GM12878 (cell line): ENCODE measurements around the gene PSMC6. TPM values are rescaled to one million over a fixed set of nuclear protein-coding genes. Genes with fewer than 3 reads are reported as not detected.

Experiments
- BMI1 ChIP-seq: fragments of 450-650 bp; IDR thresholded peaks from 2 replicates; pipeline ENCODE4 v1.6.1; 2016; ENCODE audit warnings: mild to moderate bottlenecking, moderate library complexity, borderline replicate concordance
- CBX3 ChIP-seq: fragments of 200-600 bp; sonication (generic); IDR thresholded peaks from 2 replicates; pipeline ENCODE4 v1.6.1; 2016; ENCODE audit warnings: low read depth, borderline replicate concordance
- CREB1 ChIP-seq: IDR thresholded peaks from 2 replicates; pipeline ENCODE4 v1.6.1; 2012; ENCODE audit warnings: low read depth, mild to moderate bottlenecking, inconsistent platforms
- CREM ChIP-seq: IDR thresholded peaks from 2 replicates; pipeline ENCODE4 v1.6.1; 2014; ENCODE audit warnings: antibody characterized with exemption, low read depth
- E2F4 ChIP-seq: IDR thresholded peaks from 2 replicates; pipeline ENCODE4 v1.6.1; 2012; ENCODE audit warnings: low read depth, low read length, improper control_type of control experiment
- EED ChIP-seq: sonication (generic); IDR thresholded peaks from 2 replicates; pipeline ENCODE4 v1.6.1; 2016; ENCODE audit warnings: antibody characterized with exemption, low read depth
- ETV6 ChIP-seq, 2 experiments: fragments of 450-650 bp in 1 of 2; IDR thresholded peaks in 1 of 2; conservative IDR thresholded peaks in 1 of 2; 2 replicates each; pipeline ENCODE4 v1.6.1; 2014; ENCODE audit warnings: antibody characterized with exemption in 1 of 2, borderline replicate concordance in 1 of 2, low read depth in 1 of 2, mild to moderate bottlenecking in 1 of 2, moderate library complexity in 1 of 2
- GABPA ChIP-seq: IDR thresholded peaks from 2 replicates; pipeline ENCODE4 v1.6.1; 2014; ENCODE audit warnings: antibody characterized with exemption, low read depth, mild to moderate bottlenecking, inconsistent platforms
- HDAC6 ChIP-seq: fragments of 200-600 bp; sonication (generic); IDR thresholded peaks from one replicate; pipeline ENCODE4 v1.8.0; 2017; ENCODE audit warnings: antibody characterized with exemption; ENCODE audit not compliant: unreplicated experiment
- KDM1A ChIP-seq: fragments of 200-600 bp; sonication (generic); IDR thresholded peaks from 2 replicates; pipeline ENCODE4 v1.6.1; 2016; ENCODE audit warnings: borderline replicate concordance
- NBN ChIP-seq: fragments of 450-650 bp; IDR thresholded peaks from 2 replicates; pipeline ENCODE4 v1.6.1; 2016
- NFIC ChIP-seq: IDR thresholded peaks from 2 replicates; pipeline ENCODE4 v1.6.1; 2012; ENCODE audit warnings: low read depth, mild to moderate bottlenecking, inconsistent platforms, low read length, moderate library complexity
- NFYA ChIP-seq: IDR thresholded peaks from 2 replicates; pipeline ENCODE4 v1.6.1; 2011; ENCODE audit warnings: low read depth, mild to moderate bottlenecking, low read length, improper control_type of control experiment, borderline replicate concordance
- NR2F1 ChIP-seq: fragments of 450-650 bp; conservative IDR thresholded peaks from 2 replicates; pipeline ENCODE4 v1.6.1; 2017; ENCODE audit warnings: mild to moderate bottlenecking
- PML ChIP-seq: IDR thresholded peaks from 2 replicates; pipeline ENCODE4 v1.6.1; 2012; ENCODE audit warnings: low read length, inconsistent platforms
- POLR2A ChIP-seq: IDR thresholded peaks from 2 replicates; pipeline ENCODE4 v1.6.1; 2011; ENCODE audit warnings: low read depth, mild to moderate bottlenecking, low read length
- RB1 ChIP-seq: fragments of 450-650 bp; formaldehyde crosslinking; IDR thresholded peaks from 2 replicates; pipeline ENCODE4 v1.6.1; 2017; ENCODE audit warnings: mild to moderate bottlenecking, borderline replicate concordance
- RCOR1 ChIP-seq: conservative IDR thresholded peaks from 2 replicates; pipeline ENCODE4 v1.6.1; 2012; ENCODE audit warnings: low read depth, low read length, improper control_type of control experiment
- RFX5 ChIP-seq: IDR thresholded peaks from 2 replicates; pipeline ENCODE4 v1.6.1; 2011; ENCODE audit warnings: low read depth, low read length, improper control_type of control experiment
- SMAD1 ChIP-seq: fragments of 450-650 bp; IDR thresholded peaks from 2 replicates; pipeline ENCODE4 v1.6.1; 2018; ENCODE audit warnings: mild to moderate bottlenecking, low read depth; ENCODE audit not compliant: partially characterized antibody
- SREBF1 ChIP-seq: IDR thresholded peaks from 2 replicates; pipeline ENCODE4 v1.6.1; 2012; ENCODE audit warnings: mild to moderate bottlenecking, low read length
- STAT1 ChIP-seq: fragments of 450-650 bp; conservative IDR thresholded peaks from 2 replicates; pipeline ENCODE4 v1.6.1; 2014; ENCODE audit warnings: antibody characterized with exemption, mild to moderate bottlenecking
- SUPT20H ChIP-seq: IDR thresholded peaks from 2 replicates; pipeline ENCODE4 v1.6.1; 2011; ENCODE audit warnings: low read depth, mild to moderate bottlenecking, low read length, moderate library complexity, borderline replicate concordance; ENCODE audit not compliant: control insufficient read depth
- TAF1 ChIP-seq: IDR thresholded peaks from 2 replicates; pipeline ENCODE4 v1.6.1; 2011; ENCODE audit warnings: mild to moderate bottlenecking, low read depth, low read length, borderline replicate concordance
- polyA plus RNA-seq, 11 experiments: library from polyadenylated mRNA; depleted of rRNA in 4 of 11; unstranded in 6 of 11; stranded (reverse) in 5 of 11; fragments of >200 nt; fragmentation: Nextera tagmentation in 4 of 11; fragmentation: Illumina TruSeq in 1 of 11; extraction: Ambion mirVana in 4 of 11; extraction: Trizol in 1 of 11; gene quantifications; 1 replicate in 1 of 11; 2 replicates in 10 of 11; pipeline versions ENCODE4 v1.2.1 to v1.2.3, GENCODE V29; 2011 to 2016; ENCODE audit warnings: inconsistent platforms in 2 of 11, missing spikeins in 2 of 11, low read depth in 1 of 11
- total RNA-seq, 4 experiments: library from RNA; depleted of rRNA in 3 of 4; stranded (reverse); fragments of >200 nt in 3 of 4; fragmentation: Illumina TruSeq in 1 of 4; extraction: Trizol in 1 of 4; gene quantifications; 2 replicates each; pipeline versions ENCODE4 v1.2.1 to v1.2.3, GENCODE V29; 2013 to 2021
- TF ChIP-seq, protein P1 (sequence below): IDR thresholded peaks from 2 replicates; pipeline ENCODE4 v1.6.1; 2012; ENCODE audit warnings: low read depth, low read length, improper control_type of control experiment
- TF ChIP-seq, protein P2 (sequence below): fragments of 450-650 bp; IDR thresholded peaks from 2 replicates; pipeline ENCODE4 v1.6.1; 2017; ENCODE audit warnings: mild to moderate bottlenecking
- TF ChIP-seq, protein P3 (sequence below): fragments of 450-650 bp; IDR thresholded peaks from 2 replicates; pipeline ENCODE4 v1.6.1; 2017; ENCODE audit warnings: low read depth, mild to moderate bottlenecking, moderate library complexity

Gene PSMC6
- total and polyA plus RNA-seq, 10 of the 15 experiments (the other 5 are each of a cell fraction or from before 2014, with no cell fraction given): 71.4 to 192 (median 153) TPM

GRCh38 chr14:52706724-52707706 is at the start of gene PSMC6 (continued):
- TF ChIP-seq, protein P1, sequence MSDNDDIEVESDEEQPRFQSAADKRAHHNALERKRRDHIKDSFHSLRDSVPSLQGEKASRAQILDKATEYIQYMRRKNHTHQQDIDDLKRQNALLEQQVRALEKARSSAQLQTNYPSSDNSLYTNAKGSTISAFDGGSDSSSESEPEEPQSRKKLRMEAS: peak; percentile 27; the same call in 1 of the 2 replicates
- TF ChIP-seq POLR2A: peak; percentile 91
- peak; percentile 51; the same call in 1 of the 2 replicates for TF ChIP-seq RB1
- 0 out of 2 replicates have a peak, but pooled peaks have one; percentile 9 for TF ChIP-seq RCOR1
- TF ChIP-seq ETV6 (conservative IDR thresholded peaks at IDR 0.05 in 1 of 2, IDR thresholded peaks at IDR 0.05 in 1 of 2; ENCODE audit: borderline replicate concordance in 1 of 2, low read depth in 1 of 2): peak in 1 of 2 experiments; percentile 42; a peak in 1 of 4 replicates
- TF ChIP-seq SREBF1: no peak
- TF ChIP-seq KDM1A: no peak
- peak; percentile 78 for TF ChIP-seq GABPA
- TF ChIP-seq STAT1: no peak
- no peak for TF ChIP-seq NFIC
- TF ChIP-seq CREM: peak; percentile 14; the same call in 1 of the 2 replicates
- no peak for TF ChIP-seq SMAD1
- TF ChIP-seq CBX3: no peak
- peak; percentile 51; the same call in 1 of the 2 replicates for TF ChIP-seq NBN
- TF ChIP-seq RFX5: no peak
- TF ChIP-seq NFYA: no peak
- no peak for TF ChIP-seq E2F4
- TF ChIP-seq, protein P2, sequence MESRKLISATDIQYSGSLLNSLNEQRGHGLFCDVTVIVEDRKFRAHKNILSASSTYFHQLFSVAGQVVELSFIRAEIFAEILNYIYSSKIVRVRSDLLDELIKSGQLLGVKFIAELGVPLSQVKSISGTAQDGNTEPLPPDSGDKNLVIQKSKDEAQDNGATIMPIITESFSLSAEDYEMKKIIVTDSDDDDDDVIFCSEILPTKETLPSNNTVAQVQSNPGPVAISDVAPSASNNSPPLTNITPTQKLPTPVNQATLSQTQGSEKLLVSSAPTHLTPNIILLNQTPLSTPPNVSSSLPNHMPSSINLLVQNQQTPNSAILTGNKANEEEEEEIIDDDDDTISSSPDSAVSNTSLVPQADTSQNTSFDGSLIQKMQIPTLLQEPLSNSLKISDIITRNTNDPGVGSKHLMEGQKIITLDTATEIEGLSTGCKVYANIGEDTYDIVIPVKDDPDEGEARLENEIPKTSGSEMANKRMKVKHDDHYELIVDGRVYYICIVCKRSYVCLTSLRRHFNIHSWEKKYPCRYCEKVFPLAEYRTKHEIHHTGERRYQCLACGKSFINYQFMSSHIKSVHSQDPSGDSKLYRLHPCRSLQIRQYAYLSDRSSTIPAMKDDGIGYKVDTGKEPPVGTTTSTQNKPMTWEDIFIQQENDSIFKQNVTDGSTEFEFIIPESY: no peak
- no peak for TF ChIP-seq SUPT20H
- no peak for TF ChIP-seq HDAC6
- no peak for TF ChIP-seq EED
- peak; percentile 93 for TF ChIP-seq TAF1
- no peak for TF ChIP-seq CREB1
- TF ChIP-seq, protein P3, sequence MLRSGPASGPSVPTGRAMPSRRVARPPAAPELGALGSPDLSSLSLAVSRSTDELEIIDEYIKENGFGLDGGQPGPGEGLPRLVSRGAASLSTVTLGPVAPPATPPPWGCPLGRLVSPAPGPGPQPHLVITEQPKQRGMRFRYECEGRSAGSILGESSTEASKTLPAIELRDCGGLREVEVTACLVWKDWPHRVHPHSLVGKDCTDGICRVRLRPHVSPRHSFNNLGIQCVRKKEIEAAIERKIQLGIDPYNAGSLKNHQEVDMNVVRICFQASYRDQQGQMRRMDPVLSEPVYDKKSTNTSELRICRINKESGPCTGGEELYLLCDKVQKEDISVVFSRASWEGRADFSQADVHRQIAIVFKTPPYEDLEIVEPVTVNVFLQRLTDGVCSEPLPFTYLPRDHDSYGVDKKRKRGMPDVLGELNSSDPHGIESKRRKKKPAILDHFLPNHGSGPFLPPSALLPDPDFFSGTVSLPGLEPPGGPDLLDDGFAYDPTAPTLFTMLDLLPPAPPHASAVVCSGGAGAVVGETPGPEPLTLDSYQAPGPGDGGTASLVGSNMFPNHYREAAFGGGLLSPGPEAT: peak; percentile 91
- TF ChIP-seq BMI1: no peak
- peak; percentile 90; the same call in 1 of the 2 replicates for TF ChIP-seq PML
- no peak for TF ChIP-seq NR2F1
